ENCODE data around the gene SCML2. TPM values are rescaled to one million over a fixed set of nuclear protein-coding genes. Genes with fewer than 3 reads are reported as not detected.

Gene SCML2
- total and polyA plus RNA-seq, 2 of the 13 experiments (the other 11 are each of a cell fraction or from before 2014, with no cell fraction given): 5.1 to 7.6 TPM

- TF ChIP-seq BATF2 (CRISPR knock-in tag; IDR thresholded peaks at IDR 0.05) (0 out of 2 replicates have a peak, but pooled peaks have one; percentile 9), FOXK1 (CRISPR knock-in tag; IDR thresholded peaks at IDR 0.05; ENCODE audit: borderline replicate concordance, low read depth) (no peak), ZBTB2 (CRISPR knock-in tag; IDR thresholded peaks at IDR 0.05; ENCODE audit: low read depth) (peak; percentile 46; the same call in 1 of the 2 replicates), BHLHE40 (IDR thresholded peaks at IDR 0.05; ENCODE audit: low read length) (peak; percentile 87), ZNF775 (CRISPR knock-in tag; IDR thresholded peaks at IDR 0.05; ENCODE audit: borderline replicate concordance) (no peak), LBX2 (CRISPR knock-in tag; IDR thresholded peaks at IDR 0.05; ENCODE audit: borderline replicate concordance) (peak; percentile 78; the same call in 1 of the 2 replicates), YEATS4 (CRISPR knock-in tag; IDR thresholded peaks at IDR 0.05; ENCODE audit: borderline replicate concordance) (peak; percentile 53; the same call in 1 of the 2 replicates), NRL (CRISPR knock-in tag; IDR thresholded peaks at IDR 0.05; ENCODE audit: borderline replicate concordance) (peak; percentile 45; the same call in 1 of the 2 replicates), ZNF766 (CRISPR knock-in tag; IDR thresholded peaks at IDR 0.05; ENCODE audit: borderline replicate concordance) (no peak), NR0B2 (CRISPR knock-in tag; IDR thresholded peaks at IDR 0.05) (no peak), ZNF589 (CRISPR knock-in tag; conservative IDR thresholded peaks at IDR 0.05) (no peak), EHMT2 (IDR thresholded peaks at IDR 0.05; ENCODE audit: borderline replicate concordance, low read depth, low read length) (no peak), HDAC1 (CRISPR knock-in tag; IDR thresholded peaks at IDR 0.05) (0 out of 2 replicates have a peak, but pooled peaks have one; percentile 15), ZNF614 (CRISPR knock-in tag; IDR thresholded peaks at IDR 0.05; ENCODE audit: borderline replicate concordance) (no peak), ELF1 (CRISPR knock-in tag; IDR thresholded peaks at IDR 0.05) (no peak), MAFG (CRISPR knock-in tag; IDR thresholded peaks at IDR 0.05) (no peak), CEBPB (IDR thresholded peaks at IDR 0.05; ENCODE audit: borderline replicate concordance, low read depth, low read length) (no peak), HCFC1 (IDR thresholded peaks at IDR 0.05; ENCODE audit: low read depth, low read length) (no peak), MEIS2 (CRISPR knock-in tag; IDR thresholded peaks at IDR 0.05) (peak; percentile 88), ZFYVE20 (CRISPR knock-in tag; IDR thresholded peaks at IDR 0.05; ENCODE audit: borderline replicate concordance, low read depth) (0 out of 2 replicates have a peak, but pooled peaks have one; percentile 38), SATB2 (CRISPR knock-in tag; IDR thresholded peaks at IDR 0.05) (0 out of 2 replicates have a peak, but pooled peaks have one; percentile 29), ARHGAP35 (CRISPR knock-in tag; IDR thresholded peaks at IDR 0.05; ENCODE audit: borderline replicate concordance) (no peak), CCDC6 (CRISPR knock-in tag; IDR thresholded peaks at IDR 0.05) (peak; percentile 52; the same call in 1 of the 2 replicates), CBX1 (IDR thresholded peaks at IDR 0.05; ENCODE audit: low read depth) (no peak), AHR (CRISPR knock-in tag; IDR thresholded peaks at IDR 0.05) (no peak), RAD51 (IDR thresholded peaks at IDR 0.05; ENCODE audit: borderline replicate concordance) (no peak), ZFP82 (CRISPR knock-in tag; IDR thresholded peaks at IDR 0.05; ENCODE audit: borderline replicate concordance) (no peak)
These were observed at the start of gene SCML2 (continued) for GRCh38 chrX:18354369-18355223.

All from HepG2 (cell line).